GM12874 (cell line): ENCODE results near the gene BLTP3A.

ENCODE experiments used
- TF ChIP-seq, protein P1 (sequence below): IDR thresholded peaks from 2 replicates; pipeline ENCODE4 v1.5.1; 2011; ENCODE audit warnings: low read depth, mild to moderate bottlenecking, control low read depth, low read length, moderate library complexity; ENCODE audit not compliant: insufficient read depth

Gene BLTP3A

DNA sequence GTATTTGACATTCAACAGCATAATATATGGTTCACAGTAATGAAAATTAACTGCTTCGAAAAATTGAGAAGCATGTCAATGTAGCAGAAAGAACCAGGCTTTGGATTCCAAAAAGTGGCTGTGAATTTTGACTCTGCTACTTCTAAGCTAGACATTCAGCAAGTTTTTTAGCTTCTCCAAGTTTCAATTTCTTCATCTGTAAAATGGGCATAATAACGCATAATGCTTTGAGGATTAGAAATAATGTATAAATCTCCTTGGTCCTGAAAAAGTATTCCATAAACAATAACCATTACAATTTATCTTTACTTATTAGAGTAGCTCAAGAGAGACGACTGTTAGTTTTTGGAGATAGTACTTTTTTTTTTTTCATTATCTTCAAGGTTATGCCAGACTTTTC lies 7.7 kb downstream of the BLTP3A start:
- TF ChIP-seq, protein P1, sequence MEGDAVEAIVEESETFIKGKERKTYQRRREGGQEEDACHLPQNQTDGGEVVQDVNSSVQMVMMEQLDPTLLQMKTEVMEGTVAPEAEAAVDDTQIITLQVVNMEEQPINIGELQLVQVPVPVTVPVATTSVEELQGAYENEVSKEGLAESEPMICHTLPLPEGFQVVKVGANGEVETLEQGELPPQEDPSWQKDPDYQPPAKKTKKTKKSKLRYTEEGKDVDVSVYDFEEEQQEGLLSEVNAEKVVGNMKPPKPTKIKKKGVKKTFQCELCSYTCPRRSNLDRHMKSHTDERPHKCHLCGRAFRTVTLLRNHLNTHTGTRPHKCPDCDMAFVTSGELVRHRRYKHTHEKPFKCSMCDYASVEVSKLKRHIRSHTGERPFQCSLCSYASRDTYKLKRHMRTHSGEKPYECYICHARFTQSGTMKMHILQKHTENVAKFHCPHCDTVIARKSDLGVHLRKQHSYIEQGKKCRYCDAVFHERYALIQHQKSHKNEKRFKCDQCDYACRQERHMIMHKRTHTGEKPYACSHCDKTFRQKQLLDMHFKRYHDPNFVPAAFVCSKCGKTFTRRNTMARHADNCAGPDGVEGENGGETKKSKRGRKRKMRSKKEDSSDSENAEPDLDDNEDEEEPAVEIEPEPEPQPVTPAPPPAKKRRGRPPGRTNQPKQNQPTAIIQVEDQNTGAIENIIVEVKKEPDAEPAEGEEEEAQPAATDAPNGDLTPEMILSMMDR: no peak

DNA sequence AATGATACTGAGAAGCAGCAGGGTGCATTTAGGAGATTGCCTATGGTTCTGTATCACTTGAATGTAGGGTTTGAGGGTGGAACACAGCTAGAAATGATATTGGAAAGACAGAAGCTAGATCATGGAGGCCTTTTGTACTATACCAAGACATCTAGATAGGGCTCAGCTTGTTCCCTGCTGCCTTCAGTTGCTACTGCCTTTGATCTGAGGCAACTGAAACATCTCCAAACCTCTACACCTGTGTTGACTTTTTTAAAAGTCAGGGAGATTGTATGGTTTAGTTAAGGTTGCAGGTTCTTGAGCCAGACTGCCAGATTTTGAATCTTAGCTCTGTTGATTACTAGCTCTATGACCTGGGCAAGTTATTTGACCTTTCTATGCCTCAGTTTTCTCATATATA lies 12.7 kb downstream of the BLTP3A start:
- TF ChIP-seq, protein P1: no peak

DNA sequence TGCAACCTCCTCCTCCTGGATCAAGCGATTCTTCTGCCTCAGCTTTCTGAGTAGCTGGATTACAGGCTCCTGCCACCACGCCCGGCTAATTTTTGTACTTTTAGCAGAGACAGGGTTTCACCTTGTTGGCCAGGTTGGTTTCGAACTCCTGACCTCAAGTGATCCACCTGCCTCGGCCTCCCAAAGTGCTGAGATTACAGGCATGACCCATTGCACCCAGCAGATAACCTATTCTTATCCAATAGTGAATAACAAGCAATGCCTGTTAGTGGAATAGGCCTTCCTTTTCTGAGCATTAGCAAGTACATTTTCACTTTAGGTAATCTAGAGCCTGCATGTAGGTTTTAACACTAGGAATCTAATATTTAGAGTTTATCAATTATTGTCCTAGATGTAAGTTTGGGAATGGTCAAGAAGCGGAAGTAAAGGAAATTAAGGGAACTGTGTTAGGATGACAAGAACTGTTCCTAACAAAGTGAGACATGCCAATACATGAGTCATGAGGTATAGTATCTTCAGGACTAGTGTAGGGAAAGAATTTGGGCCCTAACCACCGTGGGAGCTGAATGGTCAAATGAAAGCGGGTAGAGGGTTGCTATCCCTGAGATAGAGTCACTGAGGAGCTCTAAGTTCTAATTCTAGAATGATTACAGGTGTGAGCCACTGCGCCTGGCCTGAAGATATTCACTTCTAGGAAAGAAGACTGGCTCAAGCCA lies 15.0 kb downstream of the BLTP3A start:
- TF ChIP-seq, protein P1: no peak

DNA sequence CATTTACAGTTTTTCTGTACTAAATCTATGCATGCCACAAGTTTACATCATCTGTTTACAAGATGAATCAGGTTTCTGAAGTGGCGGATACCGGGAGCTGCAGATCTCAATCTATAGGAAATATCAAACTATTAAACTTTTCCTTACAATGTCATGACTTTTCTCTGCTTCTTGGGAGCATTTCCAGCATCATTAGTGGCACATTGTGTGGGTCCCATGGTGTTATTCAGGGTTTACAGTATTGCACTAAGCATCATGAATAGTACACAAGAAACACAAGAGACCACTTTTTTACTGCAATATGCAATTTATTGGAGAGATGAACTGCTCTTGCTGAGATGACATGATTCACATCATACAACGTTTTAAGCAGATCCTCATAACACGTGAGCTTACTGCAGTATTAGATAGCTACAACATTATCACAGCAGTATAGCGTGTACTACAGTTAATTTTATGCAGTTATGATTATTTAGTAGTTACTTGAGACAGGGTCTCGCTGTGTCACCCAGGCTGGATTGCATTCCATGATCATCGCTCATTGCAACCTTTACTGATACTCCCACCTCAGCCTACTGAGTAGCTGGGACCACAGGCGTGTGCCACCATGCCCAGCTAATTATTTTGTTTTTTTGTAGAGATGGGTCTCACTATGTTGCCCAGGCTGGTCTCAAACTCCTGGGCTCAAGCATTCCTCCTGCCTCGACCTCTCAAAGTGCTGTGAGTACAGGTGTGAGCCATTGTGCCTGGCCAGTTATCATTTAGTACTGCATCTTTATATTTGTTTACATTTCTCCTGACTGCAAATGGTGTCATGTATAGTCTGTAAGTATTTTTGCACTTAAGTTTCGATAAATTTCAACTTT lies 18.4 kb downstream of the BLTP3A start:
- TF ChIP-seq, protein P1: no peak

DNA sequence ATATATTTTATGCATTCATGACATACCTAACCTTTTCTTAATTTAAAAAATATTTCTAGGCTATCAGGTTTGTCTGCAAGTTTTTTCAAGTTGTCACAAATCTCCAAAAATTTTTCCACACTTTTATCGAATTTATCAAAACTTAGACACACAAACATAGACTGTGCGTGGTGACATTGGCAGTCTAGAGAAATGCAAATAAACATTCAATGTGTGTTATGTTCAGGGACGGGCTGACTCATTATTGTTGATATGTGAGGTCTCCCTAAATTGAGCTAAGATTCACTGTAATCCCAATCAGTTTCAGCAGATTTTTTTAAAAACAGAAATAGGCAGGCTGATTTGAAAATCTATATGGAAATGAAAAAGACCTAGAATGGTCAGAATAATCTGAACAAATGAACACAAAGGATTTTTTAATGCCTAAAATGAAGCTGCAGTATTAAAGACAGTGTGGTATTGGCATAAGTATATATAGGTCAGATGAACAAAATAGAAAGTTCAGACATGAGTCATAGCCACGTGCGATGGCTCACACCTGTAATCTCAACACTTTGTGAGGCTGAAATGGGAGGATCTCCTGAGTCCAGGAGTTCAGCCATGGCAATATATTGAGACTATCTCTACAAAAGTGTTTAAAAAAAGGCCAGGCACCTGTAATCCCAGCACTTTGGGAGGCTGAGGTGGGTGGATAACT lies 19.2 kb downstream of the BLTP3A start:
- TF ChIP-seq, protein P1: no peak

DNA sequence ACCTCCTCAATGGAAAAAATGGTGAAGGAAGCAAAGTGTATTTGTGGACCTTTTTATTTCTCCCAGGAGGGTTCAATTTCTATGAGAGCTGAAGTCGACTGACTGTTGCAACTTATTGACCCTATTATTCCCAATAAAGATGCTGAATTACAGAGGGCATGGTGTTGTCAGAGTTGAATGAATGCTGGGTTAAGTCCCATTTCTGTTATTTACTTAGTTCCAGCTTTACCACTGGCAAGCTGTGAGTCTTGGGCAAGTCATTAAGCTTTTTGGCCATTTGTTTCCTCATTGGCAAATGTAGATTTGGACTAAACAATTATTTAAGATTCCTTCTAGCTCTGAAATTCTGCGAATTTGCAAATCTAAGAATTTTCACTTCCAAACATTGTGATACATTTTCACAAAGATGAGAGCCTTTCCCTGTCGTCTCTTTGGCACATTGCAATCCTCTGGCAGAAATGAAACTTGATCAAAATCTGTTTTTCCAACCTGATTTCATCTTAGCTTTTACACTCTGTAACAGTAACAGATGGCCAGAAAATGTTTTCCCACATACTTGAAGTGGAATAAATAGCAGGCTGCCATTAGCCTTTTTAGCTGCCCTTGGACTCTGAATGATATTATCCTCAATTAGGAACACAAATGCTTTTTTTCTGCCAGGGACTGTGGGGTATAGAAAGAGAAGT lies 21.3 kb downstream of the BLTP3A start:
- TF ChIP-seq, protein P1: no peak
